Trophoblast cell (in vitro differentiated cells and primary cell): Measurements from ENCODE around the gene XRN2.

Source experiments
- DNase-seq, 2 donors: peaks; one replicate each; pipeline ENCODE4 v3.0.0-alpha.2; 2016
- H2AFZ ChIP-seq: 2 replicates; pipeline ENCODE4 v1.6.1; 2013; ENCODE audit warnings: low read length, moderate library complexity, mild to moderate bottlenecking; ENCODE audit not compliant: insufficient read depth, poor library complexity
- H2AK5ac ChIP-seq: 2 replicates; pipeline ENCODE4 v1.6.1; 2013; ENCODE audit warnings: mild to moderate bottlenecking, low read length
- H2BK120ac ChIP-seq: 2 replicates; pipeline ENCODE4 v1.6.1; 2013; ENCODE audit warnings: low read length, mild to moderate bottlenecking, moderate library complexity; ENCODE audit not compliant: insufficient read depth, poor library complexity
- H2BK12ac ChIP-seq: 2 replicates; pipeline ENCODE4 v1.6.1; 2013; ENCODE audit warnings: mild to moderate bottlenecking, low read length, moderate library complexity
- H2BK5ac ChIP-seq: 2 replicates; pipeline ENCODE4 v1.6.1; 2013; ENCODE audit warnings: low read length, low read depth, moderate library complexity, mild to moderate bottlenecking; ENCODE audit not compliant: poor library complexity
- H3K14ac ChIP-seq: 2 replicates; pipeline ENCODE4 v1.6.1; 2013; ENCODE audit warnings: mild to moderate bottlenecking, low read length
- H3K18ac ChIP-seq: 2 replicates; pipeline ENCODE4 v1.6.1; 2013; ENCODE audit warnings: mild to moderate bottlenecking, low read length
- H3K23ac ChIP-seq: 2 replicates; pipeline ENCODE4 v1.6.1; 2013; ENCODE audit warnings: low read length
- H3K27ac ChIP-seq: 2 replicates; pipeline ENCODE4 v1.5.1; 2013; ENCODE audit warnings: low read depth, mild to moderate bottlenecking, inconsistent platforms, low read length, moderate library complexity
- H3K27me3 ChIP-seq: 2 replicates; pipeline ENCODE4 v1.6.1; 2013; ENCODE audit warnings: inconsistent platforms, mild to moderate bottlenecking, low read length, moderate library complexity; ENCODE audit not compliant: insufficient read depth
- H3K36me3 ChIP-seq, 2 experiments: 1 replicate in 1 of 2; 2 replicates in 1 of 2; pipeline ENCODE4 v1.6.1; 2013; ENCODE audit warnings: low read length in 2 of 2, mild to moderate bottlenecking in 2 of 2, moderate library complexity in 1 of 2; ENCODE audit not compliant: insufficient read depth in 2 of 2, control insufficient read depth in 1 of 2
- H3K4ac ChIP-seq: 2 replicates; pipeline ENCODE4 v1.6.1; 2013; ENCODE audit warnings: low read depth, mild to moderate bottlenecking, low read length, moderate library complexity
- H3K4me1 ChIP-seq, 2 experiments: 1 replicate in 1 of 2; 2 replicates in 1 of 2; pipeline ENCODE4 v1.6.1; 2013; ENCODE audit warnings: low read length in 2 of 2, mild to moderate bottlenecking in 2 of 2, moderate library complexity in 1 of 2; ENCODE audit not compliant: insufficient read depth in 2 of 2, control insufficient read depth in 1 of 2
- H3K4me2 ChIP-seq: 2 replicates; pipeline ENCODE4 v1.6.1; 2013; ENCODE audit warnings: inconsistent platforms, mild to moderate bottlenecking, low read length, moderate library complexity
- H3K4me3 ChIP-seq: 2 replicates; pipeline ENCODE4 v1.5.1; 2013; ENCODE audit warnings: mild to moderate bottlenecking, low read depth, low read length, inconsistent platforms
- H3K79me1 ChIP-seq: one replicate; pipeline ENCODE4 v1.6.1; 2013; ENCODE audit warnings: low read length
- H3K79me2 ChIP-seq: 2 replicates; pipeline ENCODE4 v1.6.1; 2013; ENCODE audit warnings: low read length, mild to moderate bottlenecking; ENCODE audit not compliant: control insufficient read depth, insufficient read depth, poor library complexity
- H3K9ac ChIP-seq: 2 replicates; pipeline ENCODE4 v1.6.1; 2013; ENCODE audit warnings: mild to moderate bottlenecking, low read length
- H3K9me3 ChIP-seq: 2 replicates; pipeline ENCODE4 v1.6.1; 2013; ENCODE audit warnings: low read depth, mild to moderate bottlenecking, control low read depth, inconsistent platforms, low read length; ENCODE audit not compliant: insufficient read depth
- H4K12ac ChIP-seq: 2 replicates; pipeline ENCODE4 v1.6.1; 2013; ENCODE audit warnings: low read depth, mild to moderate bottlenecking, low read length, moderate library complexity
- H4K8ac ChIP-seq: 2 replicates; pipeline ENCODE4 v1.6.1; 2013; ENCODE audit warnings: low read depth, mild to moderate bottlenecking, low read length, moderate library complexity
- H4K91ac ChIP-seq: one replicate; pipeline ENCODE4 v1.6.1; 2013; ENCODE audit warnings: low read depth, mild to moderate bottlenecking, low read length, moderate library complexity
- WGBS: extraction: QIAGEN DNeasy Blood & Tissue Kit; methylation state at CpG from one replicate; pipeline ENCODE4 v1.1.7; 2013; ENCODE audit warnings: missing lambda C conversion rate; ENCODE audit not compliant: insufficient read length, insufficient coverage; ENCODE audit errors: extremely low coverage; 5-methylcytosine and 5-hydroxymethylcytosine counted together

The XRN2 gene

GRCh38 chr20:21389368-21389767, 86.2 kb downstream of the XRN2 start:
- no CpG with 5 or more reads among the region's 1 CpG for WGBS
- no peak overlapping the region for H4K91ac ChIP-seq
- DNase-seq: no peak
- no peak overlapping the region for H2AK5ac ChIP-seq
- no peak overlapping the region for H2BK12ac ChIP-seq
- H3K23ac ChIP-seq: no peak overlapping the region
- H4K8ac ChIP-seq: no peak overlapping the region
- no peak overlapping the region for H4K12ac ChIP-seq
- no peak overlapping the region for H3K4me2 ChIP-seq
- no peak overlapping the region for H2BK5ac ChIP-seq
- H3K9ac ChIP-seq: no peak overlapping the region
- no peaks in the 10 kb centered on the region for H3K79me2 ChIP-seq
- no peak overlapping the region for H2AFZ ChIP-seq
- H3K9me3 ChIP-seq: no peaks in the 10 kb centered on the region
- no peak overlapping the region for H3K14ac ChIP-seq
- H3K36me3 ChIP-seq: peaks cover 4 to 5% of the 10 kb centered on the region in 2 experiments
- H2BK120ac ChIP-seq: no peak overlapping the region
- H3K27ac ChIP-seq: no peak overlapping the region
- H3K18ac ChIP-seq: no peak overlapping the region
- no peak overlapping the region for H3K4me3 ChIP-seq
- H3K79me1 ChIP-seq: no peaks in the 10 kb centered on the region
- H3K27me3 ChIP-seq: peaks cover 18% of the 10 kb centered on the region
- no peaks in the 10 kb centered on the region for H3K4me1 ChIP-seq
- no peak overlapping the region for H3K4ac ChIP-seq

DNA sequence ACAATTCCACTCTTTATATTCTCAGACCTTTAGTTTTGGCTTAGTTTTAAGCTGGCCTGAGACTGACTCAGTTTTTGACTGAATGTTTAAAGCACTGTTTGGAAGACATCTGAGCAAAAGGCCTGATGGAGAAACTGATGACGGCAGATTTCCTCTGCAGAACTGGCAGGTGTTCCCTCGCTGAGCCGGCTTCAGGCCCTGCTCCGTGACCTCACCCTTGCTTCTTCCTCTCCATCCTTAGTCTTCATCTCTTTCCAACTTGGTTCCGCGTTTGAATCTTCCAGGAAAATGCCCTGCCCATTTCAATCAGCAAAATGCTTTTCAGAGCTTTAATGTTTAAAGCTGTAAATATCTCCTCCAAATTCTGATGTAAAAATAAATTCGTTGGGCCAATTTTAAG, 87.6 kb downstream of the XRN2 start:
- no peak overlapping the region for H2BK120ac ChIP-seq
- H4K12ac ChIP-seq: no peak overlapping the region
- H4K91ac ChIP-seq: no peak overlapping the region
- no peak overlapping the region for H3K23ac ChIP-seq
- H3K14ac ChIP-seq: no peak overlapping the region
- H3K4me2 ChIP-seq: no peak overlapping the region
- H3K4ac ChIP-seq: no peak overlapping the region
- no CpG with 5 or more reads among the region's 7 CpGs for WGBS
- no peak overlapping the region for H3K27ac ChIP-seq
- H2BK12ac ChIP-seq: no peak overlapping the region
- H2AK5ac ChIP-seq: no peak overlapping the region
- no peak overlapping the region for H4K8ac ChIP-seq
- peaks cover 2 to 5% of the 10 kb centered on the region in 2 experiments for H3K36me3 ChIP-seq
- peaks cover under 1% of the 10 kb centered on the region for H3K9me3 ChIP-seq
- DNase-seq: no peak
- H3K4me3 ChIP-seq: no peak overlapping the region
- H2BK5ac ChIP-seq: no peak overlapping the region
- H3K9ac ChIP-seq: no peak overlapping the region
- H3K4me1 ChIP-seq: peaks cover 0 to 3% of the 10 kb centered on the region in 2 experiments
- H3K79me2 ChIP-seq: no peaks in the 10 kb centered on the region
- peaks cover 24% of the 10 kb centered on the region for H3K27me3 ChIP-seq
- no peaks in the 10 kb centered on the region for H3K79me1 ChIP-seq
- no peak overlapping the region for H3K18ac ChIP-seq
- no peak overlapping the region for H2AFZ ChIP-seq

DNA sequence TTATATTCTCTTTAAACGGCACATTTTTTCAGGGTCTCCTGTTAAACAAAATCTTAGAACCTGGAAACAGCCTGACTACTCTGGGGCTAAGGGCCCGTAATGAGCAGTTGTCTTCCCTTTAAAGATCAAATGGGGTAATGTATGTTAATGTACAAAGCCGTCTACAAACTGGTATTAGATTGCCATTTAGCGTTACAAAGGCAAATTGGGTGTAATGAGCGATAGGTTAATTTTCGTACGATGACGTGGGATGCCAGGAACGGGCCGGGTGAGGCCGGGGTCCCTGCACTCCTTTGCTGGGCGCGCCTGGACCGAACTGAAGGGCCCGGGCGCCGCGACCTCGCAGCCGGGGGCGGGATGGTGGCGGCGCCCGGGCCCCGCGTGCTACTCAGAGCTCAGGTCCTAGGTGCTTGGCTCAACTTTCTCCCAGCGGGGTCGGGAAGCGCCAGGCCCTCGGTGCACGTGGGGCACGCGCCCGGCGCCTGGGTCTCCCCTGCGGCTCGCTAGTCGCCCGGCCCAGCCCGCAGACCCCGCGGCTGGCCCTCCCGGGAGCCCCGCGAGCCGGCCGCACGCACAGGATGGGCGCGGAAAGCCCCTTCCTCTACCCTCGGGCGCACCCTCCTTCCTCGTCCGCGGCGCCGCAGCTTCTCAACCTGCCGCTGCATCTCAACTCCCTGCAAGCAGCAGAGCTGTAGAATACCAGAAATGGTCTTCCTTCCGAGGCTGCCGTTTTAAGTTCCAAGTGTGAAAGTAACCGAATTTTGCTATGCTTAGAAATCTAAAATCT, 88.2 kb downstream of the XRN2 start:
- Histone ChIP-seq H2AFZ (no peak overlapping the region), H3K27me3 (peaks cover 30% of the 10 kb centered on the region), H3K23ac (no peak overlapping the region), H2BK12ac (no peak overlapping the region), H3K14ac (no peak overlapping the region), H3K79me2 (no peaks in the 10 kb centered on the region), H4K12ac (no peak overlapping the region), H2BK5ac (no peak overlapping the region), H3K4me1 (peaks cover 3 to 9% of the 10 kb centered on the region in 2 experiments), H2BK120ac (no peak overlapping the region), H3K36me3 (peaks cover 2 to 3% of the 10 kb centered on the region in 2 experiments), H3K9me3 (peaks cover 6% of the 10 kb centered on the region), H3K18ac (no peak overlapping the region), H3K79me1 (no peaks in the 10 kb centered on the region), H2AK5ac (no peak overlapping the region), H3K9ac (no peak overlapping the region), H4K8ac (no peak overlapping the region), H3K4ac (no peak overlapping the region), H3K4me2 (peak overlapping the region; percentile 59), H4K91ac (no peak overlapping the region), H3K4me3 (no peak overlapping the region), H3K27ac (no peak overlapping the region)
- DNase-seq: peak in 1 of 2 donors; percentile 8
- no CpG with 5 or more reads among the region's 61 CpGs for WGBS

DNA sequence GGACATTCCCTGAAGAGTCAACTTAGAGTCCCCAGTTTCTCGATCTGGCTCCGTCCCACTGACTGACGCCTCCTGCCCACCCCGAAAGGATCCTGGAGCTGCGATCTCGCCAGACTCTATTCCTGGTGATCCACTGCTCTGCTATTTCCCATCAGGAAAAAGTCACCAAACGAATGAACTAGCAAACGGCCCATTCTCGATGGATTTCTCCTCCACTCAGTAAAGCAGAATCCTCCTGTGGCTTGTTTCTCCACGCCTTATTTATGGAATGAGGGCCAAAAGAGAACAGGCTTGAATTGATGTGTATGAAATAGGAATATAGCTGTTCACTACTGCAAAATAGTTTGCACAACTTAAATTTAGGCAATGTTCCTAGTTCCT, 88.8 kb downstream of the XRN2 start:
- no peak overlapping the region for H3K27ac ChIP-seq

More for the DNA sequence above, 88.8 kb downstream of the XRN2 start:
- Histone ChIP-seq H3K14ac (no peak overlapping the region), H4K12ac (no peak overlapping the region), H3K9ac (no peak overlapping the region), H3K4me2 (peak overlapping the region; percentile 59), H3K9me3 (peaks cover 8% of the 10 kb centered on the region), H3K79me1 (no peaks in the 10 kb centered on the region), H2AFZ (no peak overlapping the region), H3K27me3 (peaks cover 36% of the 10 kb centered on the region), H4K91ac (no peak overlapping the region), H3K4ac (no peak overlapping the region), H3K23ac (no peak overlapping the region), H3K79me2 (no peaks in the 10 kb centered on the region), H3K4me1 (peaks cover 8 to 11% of the 10 kb centered on the region in 2 experiments), H2BK12ac (no peak overlapping the region), H4K8ac (no peak overlapping the region), H3K18ac (no peak overlapping the region), H2BK5ac (no peak overlapping the region), H3K4me3 (no peak overlapping the region), H3K36me3 (no peaks in the 10 kb centered on the region), H2AK5ac (no peak overlapping the region), H2BK120ac (no peak overlapping the region)
- no peak for DNase-seq
- WGBS: no CpG with 5 or more reads among the region's 10 CpGs
